Psoas muscle (tissue), 8 donors: ENCODE results near the gene DHFR2. TPM values are rescaled to one million over a fixed set of nuclear protein-coding genes. Genes with fewer than 3 reads are reported as not detected.

Experiments
- ATAC-seq, 4 donors: fragments of 200-7000 bp; cut with Tn5 transposase; one replicate each; pipeline ENCODE4 v1.9.1; 2020; ENCODE audit warnings: moderate library complexity in 3 of 4, mild to moderate bottlenecking in 2 of 4
- DNase-seq, 2 donors: peaks; one replicate each; pipeline ENCODE4 v3.0.0-alpha.2; 2020
- H3K27ac ChIP-seq: fragments of 200-600 bp; one replicate; pipeline ENCODE4 v1.8.0; 2022
- H3K27me3 ChIP-seq, 3 donors: fragments of 200-600 bp in 1 of 3; one replicate each; pipeline versions ENCODE4 v1.6.1 to v1.8.0; 2013 to 2022; ENCODE audit warnings: low read length in 2 of 3, mild to moderate bottlenecking in 2 of 3, moderate library complexity in 1 of 3; ENCODE audit not compliant: insufficient read depth in 3 of 3
- H3K36me3 ChIP-seq, 2 donors: fragments of 200-600 bp in 1 of 2; one replicate each; pipeline versions ENCODE4 v1.6.1 to v1.8.0; 2013 to 2022; ENCODE audit warnings: low read depth in 1 of 2, mild to moderate bottlenecking in 1 of 2, moderate library complexity in 1 of 2; ENCODE audit not compliant: insufficient read depth in 1 of 2
- H3K4me1 ChIP-seq: fragments of 200-600 bp; one replicate; pipeline ENCODE4 v1.8.0; 2022
- H3K4me3 ChIP-seq: fragments of 200-600 bp; one replicate; pipeline ENCODE4 v1.8.0; 2022; ENCODE audit warnings: mild to moderate bottlenecking
- H3K9me3 ChIP-seq: fragments of 200-600 bp; one replicate; pipeline ENCODE4 v1.8.0; 2022
- CTCF ChIP-seq: fragments of 200-600 bp; IDR thresholded peaks from one replicate; pipeline ENCODE4 v1.8.0; 2022; ENCODE audit warnings: antibody characterized with exemption
- WGBS, 3 donors: extraction: QIAGEN DNeasy Blood & Tissue Kit; methylation state at CpG; one replicate each; pipeline versions ENCODE4 v1.1.6 to v1.1.7; 2013; 5-methylcytosine and 5-hydroxymethylcytosine counted together
- intact Hi-C, 2 donors: fragments of 100-400 bp; cut with DNase I; formaldehyde crosslinking; loops; one replicate each; pipeline versions ENCODE4 v1.11.0 to v1.14.2; 2022
- polyA plus RNA-seq, 3 donors: library from polyadenylated mRNA; stranded (reverse); fragments of 200-250 nt; gene quantifications; one replicate each; pipeline ENCODE4 v1.2.3, GENCODE V29; 2013
- total RNA-seq, 4 donors: library from RNA; stranded (reverse); fragmentation: NEBNext Ultra II Directional in 2 of 4; extraction: Animal tissue kit (Norgen Biotek cat#: 25700) in 2 of 4; gene quantifications; one replicate each; pipeline versions ENCODE4 v1.2.1 to v1.2.4, GENCODE V29; 2021 to 2023
- donor health status: healthy with polysubstance abuse.
- donor health status: DM: no; HTN: no; CAD: no; lungs with moderate emphysema.
- donor health status: Bipolar disorder and iron deficiency.
- donor health status: healthy.
- donor health status: DM: yes; HTN: yes; CAD: no.
- donor health status: DM: no; HTN: no; CAD: no.
- donor health status: DM: no; HTN: no; CAD: no.
- donor health status: DM: yes; HTN: yes; CAD: no.

DHFR2 gene
- total and polyA plus RNA-seq, 7 donors: 0.49 to 2.8 (median 1.7) TPM

- ATAC-seq (no peak), DNase-seq (no peak)
- no peak for TF ChIP-seq CTCF
Measured at GRCh38 chr3:94024385-94024784, 38.3 kb downstream of the DHFR2 start.

DNA sequence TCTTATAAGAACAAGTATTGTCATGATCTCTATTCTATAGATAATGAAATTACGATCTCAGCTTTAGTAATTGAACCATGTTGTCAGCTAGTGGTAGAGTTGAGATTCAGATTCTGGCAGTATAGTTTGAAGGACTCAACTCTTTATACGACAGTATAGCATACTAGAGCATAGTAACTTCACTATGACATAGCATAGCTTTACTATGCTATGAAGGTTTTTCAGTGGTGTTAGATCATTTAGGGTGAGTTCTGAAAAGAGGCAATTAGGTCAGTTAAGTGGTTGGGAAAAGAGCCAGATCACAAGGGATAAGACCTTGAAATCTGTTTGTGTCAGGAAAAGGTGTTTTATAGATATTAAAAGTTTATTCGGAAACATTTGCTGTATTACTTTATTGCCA is 42.4 kb downstream of the DHFR2 start:
- TF ChIP-seq CTCF: no peak
- ATAC-seq: no peak
- no peaks in the 10 kb centered on the region for H3K27me3 ChIP-seq
- no peak overlapping the region for H3K4me3 ChIP-seq
- WGBS, 3 donors: 85 to 94% (median 92%) methylated on average over 3 of the region's 3 CpGs
- intact Hi-C loops: no loop called here
- DNase-seq: no peak
- no peaks in the 10 kb centered on the region for H3K36me3 ChIP-seq
- no peak overlapping the region for H3K27ac ChIP-seq
- H3K9me3 ChIP-seq: no peaks in the 10 kb centered on the region
- H3K4me1 ChIP-seq: no peaks in the 10 kb centered on the region

More at GRCh38 chr3:94024385-94024784, 38.3 kb downstream of the DHFR2 start:
- intact Hi-C loops: no loop called here
- Histone ChIP-seq H3K4me3 (no peak overlapping the region), H3K27me3 (no peaks in the 10 kb centered on the region), H3K36me3 (no peaks in the 10 kb centered on the region), H3K27ac (no peak overlapping the region), H3K9me3 (no peaks in the 10 kb centered on the region), H3K4me1 (no peaks in the 10 kb centered on the region)
- 85 to 90% (median 89%) methylated on average over 3 of the region's 3 CpGs for WGBS, 3 donors

- H3K4me1 ChIP-seq: no peaks in the 10 kb centered on the region
- no peak for TF ChIP-seq CTCF
- no peak for DNase-seq
- no peaks in the 10 kb centered on the region for H3K36me3 ChIP-seq
- H3K27ac ChIP-seq: no peak overlapping the region
- intact Hi-C loops: no loop called here
- no peak overlapping the region for H3K4me3 ChIP-seq
- no peaks in the 10 kb centered on the region for H3K27me3 ChIP-seq
- 75 to 92% (median 86%) methylated on average over 2 of the region's 2 CpGs for WGBS, 3 donors
- H3K9me3 ChIP-seq: no peaks in the 10 kb centered on the region
- ATAC-seq: no peak
Measured at GRCh38 chr3:94019659-94020058, 43.1 kb downstream of the DHFR2 start.

- no peak overlapping the region for H3K27ac ChIP-seq
- intact Hi-C loops: no loop called here
- DNase-seq: no peak
- H3K4me3 ChIP-seq: no peak overlapping the region
- no peak for ATAC-seq
- no peak for TF ChIP-seq CTCF
- H3K4me1 ChIP-seq: no peaks in the 10 kb centered on the region
- H3K36me3 ChIP-seq: no peaks in the 10 kb centered on the region
- H3K9me3 ChIP-seq: no peaks in the 10 kb centered on the region
- WGBS, 3 donors: 68 to 85% (median 76%) methylated on average over 1 of the region's 1 CpG
- no peaks in the 10 kb centered on the region for H3K27me3 ChIP-seq
Measured at GRCh38 chr3:94015025-94015424, 47.7 kb downstream of the DHFR2 start.

DNA sequence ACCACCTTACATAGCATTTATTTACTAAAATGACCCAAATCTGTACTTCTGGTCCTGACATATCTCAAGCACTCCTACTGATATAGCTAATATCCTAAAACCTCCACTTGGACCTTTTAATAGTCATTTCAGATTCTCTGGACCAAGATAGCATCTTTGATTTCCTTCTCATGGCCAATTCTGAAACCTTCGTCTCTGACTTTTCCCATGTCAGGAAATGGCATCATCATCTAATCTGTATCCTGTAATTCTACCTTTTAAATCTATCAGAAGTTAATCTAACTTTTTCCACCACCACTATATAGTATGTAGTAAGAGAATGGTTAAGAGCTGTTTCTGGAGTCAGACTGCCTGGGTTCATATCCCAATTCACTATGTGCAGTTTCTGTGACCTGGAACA is 50.5 kb downstream of the DHFR2 start:
- H3K9me3 ChIP-seq: no peaks in the 10 kb centered on the region
- H3K4me3 ChIP-seq: no peak overlapping the region
- no peak overlapping the region for H3K27ac ChIP-seq
- H3K27me3 ChIP-seq: no peaks in the 10 kb centered on the region
- DNase-seq (no peak), ATAC-seq (no peak)
- intact Hi-C loops: no loop called here
- no peaks in the 10 kb centered on the region for H3K4me1 ChIP-seq
- TF ChIP-seq CTCF: no peak
- 77 to 83% (median 80%) methylated on average over 1 of the region's 1 CpG for WGBS, 3 donors
- no peaks in the 10 kb centered on the region for H3K36me3 ChIP-seq
